Cerebellar nuclear complex (tissue), 1 donor: ENCODE results near the gene L3MBTL1.
A peak's percentile ranks its signal among the peaks of the same experiment; 100 is the strongest.

Experiments
- DNase-seq, 2 experiments: peaks; one replicate each; lab custom pipeline; 2025; lab: John Stamatoyannopoulos, UW

L3MBTL1 gene

DNA sequence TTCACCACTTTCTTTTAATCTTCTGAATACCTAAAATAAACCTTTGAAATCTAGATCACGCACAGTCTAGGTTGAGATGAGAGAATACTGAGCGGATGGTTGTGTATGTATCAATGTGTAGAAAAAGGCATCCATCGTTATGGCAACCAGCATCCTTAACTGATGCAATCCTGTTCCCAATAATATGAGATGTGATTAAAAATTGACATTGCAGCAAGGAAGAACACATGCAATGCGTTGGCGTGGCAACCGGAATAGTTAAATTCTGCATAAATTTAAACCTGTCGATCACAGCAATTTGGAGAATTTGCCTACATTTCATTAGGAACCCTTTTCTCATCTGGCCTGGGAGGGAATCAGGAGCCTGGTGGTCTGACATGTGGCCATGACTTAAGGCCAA, 1.3 kb upstream of the L3MBTL1 start:
- DNase-seq: no peak

DNA sequence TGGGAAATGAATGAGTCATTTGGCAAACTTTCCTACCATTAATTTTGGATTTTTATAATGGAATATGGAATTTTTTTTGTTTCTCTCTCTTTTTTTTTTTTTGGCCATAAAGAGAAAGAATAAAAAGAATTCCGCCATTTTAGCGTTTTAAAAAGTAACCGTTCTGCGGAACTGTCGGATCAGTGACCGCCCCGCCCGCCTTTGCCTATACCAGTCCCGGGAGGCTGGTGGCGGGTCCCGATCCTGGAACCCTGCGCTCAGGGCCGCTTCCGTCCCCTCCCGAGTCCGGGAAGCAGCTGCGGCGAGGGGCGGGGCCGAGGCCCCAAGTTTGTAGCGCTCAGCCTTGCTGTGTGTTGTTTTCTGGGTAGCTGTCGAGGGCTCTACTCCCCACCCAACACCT, 609 bp downstream of the L3MBTL1 start:
- DNase-seq: no peak

DNA sequence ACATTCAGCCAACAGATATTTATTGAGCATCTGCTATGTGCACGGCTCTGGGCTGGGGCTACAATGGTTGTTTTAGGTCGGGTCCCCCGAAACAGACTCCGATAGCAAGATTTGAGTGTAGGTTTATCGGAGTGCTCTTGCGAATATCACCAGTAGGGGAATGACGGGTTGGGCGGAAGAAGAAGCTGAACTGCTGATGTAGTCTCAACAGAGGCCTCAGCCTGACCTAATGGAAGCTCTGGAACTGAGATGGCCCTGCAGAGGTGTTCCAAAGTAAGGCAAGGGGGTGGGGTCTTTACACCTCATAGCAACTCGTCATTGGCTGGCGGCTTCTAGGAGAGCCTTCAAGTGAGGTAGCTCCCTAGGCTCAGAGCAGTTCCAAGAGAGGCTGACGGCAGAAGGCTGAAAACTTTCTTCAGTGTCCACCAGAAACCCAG, 1.1 kb downstream of the L3MBTL1 start:
- DNase-seq: no peak

DNA sequence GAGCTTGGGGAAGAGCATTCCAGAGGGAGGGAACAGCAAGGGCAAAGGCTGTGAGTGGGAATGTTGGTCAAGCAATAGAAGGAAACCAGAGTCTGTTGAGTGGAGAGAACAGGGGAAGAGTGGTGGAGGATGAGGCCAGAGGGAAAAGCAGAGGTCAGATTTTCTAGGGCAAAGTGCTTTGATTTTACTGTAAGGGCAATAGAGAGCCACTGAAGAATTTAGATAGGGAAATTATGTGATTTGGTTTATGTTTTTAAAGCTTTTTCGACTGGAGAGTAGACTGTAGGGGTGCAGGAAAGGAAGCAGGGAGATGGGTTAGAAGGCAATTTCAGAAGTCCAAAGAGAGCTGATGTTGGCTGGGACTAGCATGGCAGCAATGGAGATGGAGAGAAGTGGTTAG, 4.4 kb downstream of the L3MBTL1 start:
- DNase-seq: no peak

DNA sequence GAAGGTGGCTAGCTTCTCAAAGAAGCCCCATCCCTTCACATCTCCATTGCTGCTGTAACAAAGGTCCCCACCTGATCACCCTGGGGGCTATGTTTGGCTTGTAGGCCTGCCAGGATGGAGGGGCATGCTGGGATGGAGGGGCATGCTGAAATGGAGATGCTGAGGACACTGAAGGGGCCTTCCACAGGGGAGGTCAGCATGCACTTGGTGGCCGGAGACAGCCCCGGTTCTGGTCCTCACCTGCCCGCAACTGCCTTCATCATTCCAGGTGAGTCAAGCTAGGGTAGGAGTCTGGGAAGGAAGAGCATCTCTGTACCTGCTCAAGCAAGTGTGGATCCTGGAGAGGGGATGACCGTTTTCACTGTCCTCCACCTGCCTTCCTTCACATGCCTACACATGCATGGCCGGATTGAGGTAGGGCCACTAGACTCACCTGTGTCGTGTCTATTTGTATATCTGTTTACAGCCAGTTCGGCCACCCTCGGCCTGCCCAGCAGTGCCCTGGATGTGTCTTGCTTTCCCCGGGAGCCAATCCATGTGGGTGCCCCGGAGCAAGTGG, 6.0 kb downstream of the L3MBTL1 start:
- DNase-seq: no peak

DNA sequence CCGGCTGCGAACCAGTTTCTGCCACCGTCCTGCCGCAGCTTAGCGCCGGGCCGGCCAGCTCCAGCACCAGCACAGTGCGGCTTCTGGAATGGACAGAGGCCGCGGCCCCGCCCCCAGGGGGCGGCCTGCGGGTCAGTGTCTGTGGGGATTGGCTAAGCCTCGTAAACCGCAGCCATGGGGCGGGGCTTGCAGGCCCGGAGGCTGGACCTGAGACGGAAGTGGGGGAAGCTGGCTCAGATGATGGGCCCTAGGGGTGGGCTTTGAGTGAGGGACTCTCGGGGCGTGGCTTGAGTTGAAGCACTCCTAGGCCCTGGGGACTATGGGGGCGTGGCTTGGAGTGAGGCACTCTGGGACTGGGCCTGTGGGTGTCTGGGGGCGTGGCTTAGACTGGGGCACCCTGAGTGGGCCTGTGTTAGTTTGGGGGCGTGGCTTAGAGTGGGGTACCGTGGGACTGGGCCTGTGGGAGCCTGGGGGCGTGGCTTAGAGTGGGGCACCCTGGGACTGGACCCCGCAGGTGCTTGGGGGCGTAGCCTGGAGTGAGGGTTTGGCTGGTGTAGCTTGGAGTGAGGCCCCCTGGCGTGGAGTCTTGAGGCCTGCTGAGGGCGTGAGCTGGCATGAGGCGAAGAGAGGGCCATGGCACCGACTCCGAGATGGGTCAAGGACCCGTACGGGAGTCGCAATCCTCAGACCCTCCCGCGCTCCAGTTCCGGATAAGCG, 6.6 kb downstream of the L3MBTL1 start:
- DNase-seq: peak; percentile 86

DNA sequence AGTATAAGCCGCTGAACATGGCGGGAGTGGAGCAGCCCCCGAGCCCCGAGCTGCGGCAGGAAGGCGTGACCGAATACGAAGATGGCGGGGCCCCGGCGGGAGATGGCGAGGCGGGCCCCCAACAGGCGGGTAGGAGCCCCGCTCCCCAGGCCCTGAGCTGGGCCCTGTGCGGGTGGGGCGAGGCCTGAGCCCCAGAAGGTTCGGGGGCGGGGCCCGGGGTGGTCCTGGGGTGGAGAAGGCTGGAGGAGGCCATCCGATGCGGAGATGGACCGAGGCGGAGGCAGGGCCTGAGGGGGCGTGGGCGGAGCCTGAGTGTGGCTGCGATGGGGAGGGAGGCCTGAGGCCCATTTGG, 7.1 kb downstream of the L3MBTL1 start:
- no peak for DNase-seq

DNA sequence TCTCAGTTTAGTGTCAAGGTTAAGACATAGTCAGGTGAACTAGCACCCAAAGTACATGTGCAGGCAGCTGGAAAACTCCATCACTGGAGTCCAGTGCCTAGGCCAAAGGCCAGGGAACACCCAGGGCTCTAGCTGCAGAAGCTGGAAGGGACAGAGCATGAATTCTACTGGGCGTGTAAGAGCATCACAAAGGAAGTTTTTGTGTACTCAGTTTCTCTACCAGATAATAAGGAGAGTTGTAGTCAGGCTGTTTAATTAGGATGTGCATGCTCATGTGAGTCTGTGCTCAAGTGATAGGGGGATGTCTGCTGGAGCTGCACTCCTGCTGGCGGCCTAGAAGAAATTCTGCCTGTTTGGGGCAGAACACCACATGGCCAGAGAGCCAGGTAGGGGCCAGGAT, 8.1 kb downstream of the L3MBTL1 start:
- no peak for DNase-seq

DNA sequence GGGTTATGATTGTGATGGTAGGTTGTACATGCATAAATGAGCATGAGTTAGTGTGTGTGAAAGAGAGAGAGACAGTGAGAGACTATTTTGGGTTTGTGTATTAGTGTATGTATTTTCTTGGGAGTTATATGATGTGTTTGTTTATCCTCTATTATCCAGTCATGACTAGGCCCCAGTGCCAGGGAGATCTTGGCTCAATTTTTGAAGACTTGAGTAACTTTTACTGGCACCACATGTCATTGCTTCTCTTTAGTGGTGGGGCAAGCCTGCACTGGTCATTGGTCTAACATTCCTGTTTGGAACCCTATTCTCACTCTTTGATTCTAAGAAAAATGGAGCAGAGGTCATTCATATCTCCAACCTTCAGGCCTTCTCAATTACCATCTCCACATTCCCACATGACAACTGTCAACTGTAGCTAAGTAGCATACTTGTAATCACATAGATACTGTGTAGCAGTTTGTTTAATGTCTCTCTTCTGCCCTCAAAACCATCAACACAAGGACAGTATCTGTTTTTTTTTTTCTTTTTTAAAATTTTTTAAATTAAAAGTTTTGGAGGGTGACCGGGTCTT, 8.8 kb downstream of the L3MBTL1 start:
- no peak for DNase-seq

DNA sequence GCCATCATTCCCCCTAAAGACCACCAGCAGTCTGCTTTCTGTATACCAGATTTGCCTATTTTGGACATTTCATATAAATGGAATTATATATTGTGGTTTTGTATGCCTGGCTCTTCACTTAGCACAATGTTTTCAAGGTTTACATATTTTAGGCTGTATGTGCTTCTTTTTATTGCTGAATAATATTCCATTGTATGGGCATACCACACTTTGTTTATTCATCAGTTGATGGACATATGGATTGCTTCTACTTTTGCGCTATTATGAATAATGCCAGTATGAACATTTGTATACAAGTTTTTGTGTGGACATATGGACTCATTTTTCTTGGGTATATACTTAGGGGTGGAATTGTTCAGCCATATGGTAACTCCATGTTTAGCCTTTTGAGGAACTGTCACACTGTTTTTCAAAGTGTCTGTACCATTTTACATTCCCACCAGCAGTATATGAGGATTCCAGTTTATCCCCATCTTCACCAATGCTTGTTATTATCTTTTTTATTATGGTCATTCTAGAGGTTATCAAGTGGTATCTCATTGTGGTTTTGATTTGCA, 12.7 kb downstream of the L3MBTL1 start:
- DNase-seq: no peak

DNA sequence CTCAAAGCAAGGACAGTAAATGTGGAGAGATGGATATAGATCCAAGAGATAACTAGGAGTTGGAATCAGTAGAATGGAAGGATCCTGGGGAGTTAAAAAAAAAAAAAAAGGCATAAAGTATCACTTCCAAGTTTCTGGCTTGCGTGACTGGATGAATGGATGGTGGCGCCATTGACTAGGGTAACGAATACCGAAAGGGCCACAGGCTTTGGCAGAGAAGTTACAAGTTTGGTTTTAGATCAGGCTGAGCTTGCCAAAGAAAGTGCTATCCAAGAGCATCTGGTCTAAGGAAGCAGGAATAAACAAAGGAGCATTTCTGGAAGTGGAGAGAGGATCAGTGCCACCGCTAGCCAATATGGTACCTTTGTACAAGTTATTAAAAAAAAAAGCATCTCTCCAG, 17.5 kb downstream of the L3MBTL1 start:
- DNase-seq: no peak

DNA sequence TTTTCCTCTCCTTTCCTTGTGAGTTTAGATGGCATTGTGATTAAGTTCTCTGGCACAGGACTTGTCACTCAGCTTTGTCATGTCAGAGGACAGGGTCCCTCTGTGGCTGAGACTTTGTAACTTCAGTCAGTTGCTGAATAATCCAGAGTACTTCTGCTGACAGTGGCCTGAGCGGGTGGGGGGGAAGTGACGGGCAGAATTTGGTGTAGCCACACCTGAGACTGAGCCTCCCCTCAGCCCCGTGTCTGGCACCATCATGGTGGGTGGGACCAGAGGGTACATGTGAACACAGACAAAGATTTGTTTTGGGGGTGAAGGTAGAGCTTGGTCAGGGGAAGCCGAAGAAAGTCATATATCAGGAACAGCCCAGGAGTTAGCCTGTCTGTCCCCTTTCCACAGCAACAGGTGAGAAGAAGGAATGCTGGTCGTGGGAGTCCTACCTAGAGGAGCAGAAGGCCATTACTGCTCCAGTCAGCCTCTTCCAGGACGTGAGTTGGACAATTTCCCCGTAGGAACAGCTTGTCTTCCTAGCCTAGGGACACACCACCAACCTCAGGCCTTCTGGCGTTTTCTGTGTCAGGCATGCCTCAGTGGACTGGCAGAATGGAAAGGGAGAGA, 20.9 kb downstream of the L3MBTL1 start:
- no peak for DNase-seq

DNA sequence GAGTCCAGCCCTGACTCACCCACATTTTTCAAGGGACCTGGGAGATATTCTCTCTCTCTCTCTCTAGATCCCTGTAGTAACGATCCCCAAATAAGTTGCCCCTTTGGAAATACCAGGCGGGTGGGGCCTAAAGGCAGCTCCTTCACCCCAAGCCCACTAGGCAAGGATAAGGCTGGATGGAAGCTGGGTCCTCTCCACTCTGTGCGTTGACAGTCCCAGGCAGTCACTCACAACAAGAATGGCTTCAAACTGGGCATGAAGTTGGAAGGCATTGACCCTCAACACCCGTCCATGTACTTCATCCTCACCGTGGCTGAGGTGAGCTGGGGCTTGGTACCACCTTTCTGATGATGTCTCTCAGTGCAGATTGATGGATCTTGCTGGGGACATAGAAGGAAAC, 21.6 kb downstream of the L3MBTL1 start:
- DNase-seq: no peak

DNA sequence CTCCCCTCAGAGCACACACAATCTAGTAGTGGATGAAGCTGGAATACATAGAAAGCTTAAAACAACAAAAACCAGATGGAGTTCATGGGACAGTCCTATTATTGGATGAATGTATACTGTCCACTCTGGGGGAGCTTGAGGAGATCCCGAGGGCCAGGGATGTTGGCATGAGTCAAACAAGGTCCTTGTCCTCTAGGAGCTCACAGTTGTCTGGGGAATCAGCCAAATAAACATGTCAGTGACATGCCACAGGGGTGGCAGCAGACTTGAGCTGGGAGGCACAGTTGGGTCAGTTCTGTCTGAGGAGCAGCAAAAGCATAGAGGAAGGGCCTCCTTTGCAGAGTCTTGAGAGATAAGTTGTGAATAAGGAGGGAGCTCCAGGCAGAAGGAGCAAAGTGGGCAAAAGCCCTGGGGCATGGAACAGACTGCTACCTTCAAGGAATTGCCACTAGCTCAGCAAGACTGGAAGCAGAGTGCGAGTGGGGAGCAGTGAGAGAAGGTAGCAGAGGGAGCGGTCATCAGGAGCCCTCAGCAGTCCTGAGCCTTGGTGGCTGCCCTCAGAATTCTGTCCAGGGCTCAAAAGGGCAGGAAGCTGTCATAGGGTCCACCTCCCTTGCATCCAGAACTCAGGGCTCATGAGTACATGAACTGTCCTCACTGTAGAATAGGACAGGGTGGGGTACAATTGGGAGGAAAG, 22.1 kb downstream of the L3MBTL1 start:
- no peak for DNase-seq

DNA sequence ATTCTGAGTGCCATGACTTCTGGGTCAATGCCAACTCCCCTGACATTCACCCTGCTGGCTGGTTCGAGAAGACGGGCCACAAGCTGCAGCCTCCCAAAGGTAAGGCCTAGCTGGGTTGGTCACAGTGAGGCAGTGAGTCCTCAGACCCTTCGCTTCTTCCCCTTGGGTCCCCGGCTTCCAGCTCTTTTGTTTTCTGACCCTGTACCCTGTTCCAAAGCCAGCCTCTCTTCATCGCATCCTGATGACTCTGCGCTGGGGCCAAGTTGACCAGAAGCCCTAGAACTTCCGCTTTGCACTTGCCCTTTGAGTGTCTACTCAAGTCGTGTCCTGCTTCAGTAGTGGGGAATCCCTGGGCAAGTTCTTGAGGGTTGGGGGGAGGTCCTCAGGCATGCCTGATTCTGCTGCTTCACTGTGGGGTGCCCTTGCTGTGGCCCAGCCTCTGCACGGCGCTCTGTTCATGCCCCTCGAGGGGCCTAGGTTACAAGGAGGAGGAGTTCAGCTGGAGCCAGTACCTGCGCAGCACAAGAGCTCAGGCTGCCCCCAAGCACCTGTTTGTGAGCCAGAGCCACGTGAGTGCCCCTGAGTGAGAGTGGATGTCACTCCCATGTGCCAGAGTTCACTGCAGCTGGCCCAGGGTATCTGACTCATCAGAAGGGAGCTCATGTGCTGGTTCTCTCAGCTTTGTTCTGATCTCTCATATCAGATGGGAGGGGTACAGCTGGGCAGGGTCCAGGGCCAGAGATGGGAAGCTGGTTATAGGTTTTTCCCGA, 23.0 kb downstream of the L3MBTL1 start:
- no peak for DNase-seq

DNA sequence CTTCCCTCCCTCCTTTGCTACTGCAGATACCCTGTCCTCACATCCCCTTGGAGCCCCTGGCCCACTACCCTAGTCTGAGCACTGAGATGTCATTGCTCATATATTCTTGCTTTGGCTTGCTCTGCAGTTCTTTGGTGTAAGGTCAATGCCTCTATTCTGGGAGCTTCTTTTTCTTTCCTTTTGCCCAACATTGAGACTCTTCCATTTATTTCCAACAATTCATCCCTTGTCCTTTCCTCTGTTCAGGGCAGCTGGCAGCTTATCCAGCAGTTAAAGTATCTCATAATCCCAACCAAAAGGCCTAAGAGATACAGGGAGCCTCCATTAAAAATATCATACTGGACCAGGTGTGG, 23.6 kb downstream of the L3MBTL1 start:
- DNase-seq: no peak

DNA sequence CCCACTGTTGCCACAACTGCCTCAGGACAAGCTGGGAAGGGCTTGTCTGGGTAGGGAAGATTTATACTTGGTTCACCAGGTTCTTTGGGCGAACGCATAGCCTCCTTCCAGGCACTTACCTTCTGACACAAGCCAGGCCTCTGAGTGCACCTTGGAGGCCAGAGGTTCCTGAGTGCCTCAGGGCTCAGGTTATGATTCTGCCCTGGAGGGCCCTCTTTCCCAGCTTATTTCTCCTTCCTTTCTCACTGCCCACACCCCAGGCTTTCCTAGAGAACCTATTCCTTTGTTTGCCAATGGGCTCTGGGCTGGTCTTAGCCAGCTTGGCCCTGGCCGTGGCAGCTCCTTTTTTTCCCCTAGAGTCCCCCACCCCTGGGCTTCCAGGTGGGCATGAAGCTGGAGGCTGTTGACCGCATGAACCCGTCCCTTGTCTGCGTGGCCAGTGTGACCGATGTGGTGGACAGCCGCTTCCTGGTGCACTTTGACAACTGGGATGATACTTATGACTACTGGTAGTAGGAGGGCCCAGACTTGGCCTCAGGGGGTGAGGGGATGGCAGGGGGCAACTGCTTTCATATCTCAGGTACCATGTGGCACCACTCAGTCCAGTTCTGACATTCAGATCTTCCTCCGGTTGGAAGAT, 25.0 kb downstream of the L3MBTL1 start:
- DNase-seq: no peak

DNA sequence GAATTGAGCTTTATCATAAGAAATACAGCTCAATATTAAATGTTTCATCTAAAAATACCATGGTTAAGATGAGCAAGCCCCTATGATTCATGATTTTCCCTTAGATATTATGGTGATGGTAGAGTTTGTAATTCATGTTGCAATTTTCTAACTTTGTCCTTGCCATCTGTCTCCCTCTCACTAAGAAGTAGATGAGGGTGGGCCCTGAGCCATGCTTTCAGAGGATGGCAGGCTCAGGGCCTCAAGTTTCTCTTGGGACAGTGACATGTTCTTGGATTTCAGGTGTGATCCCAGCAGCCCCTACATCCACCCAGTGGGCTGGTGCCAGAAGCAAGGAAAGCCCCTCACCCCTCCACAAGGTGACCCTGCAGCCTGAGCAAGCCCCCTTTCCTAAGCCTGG, 25.6 kb downstream of the L3MBTL1 start:
- no peak for DNase-seq

DNA sequence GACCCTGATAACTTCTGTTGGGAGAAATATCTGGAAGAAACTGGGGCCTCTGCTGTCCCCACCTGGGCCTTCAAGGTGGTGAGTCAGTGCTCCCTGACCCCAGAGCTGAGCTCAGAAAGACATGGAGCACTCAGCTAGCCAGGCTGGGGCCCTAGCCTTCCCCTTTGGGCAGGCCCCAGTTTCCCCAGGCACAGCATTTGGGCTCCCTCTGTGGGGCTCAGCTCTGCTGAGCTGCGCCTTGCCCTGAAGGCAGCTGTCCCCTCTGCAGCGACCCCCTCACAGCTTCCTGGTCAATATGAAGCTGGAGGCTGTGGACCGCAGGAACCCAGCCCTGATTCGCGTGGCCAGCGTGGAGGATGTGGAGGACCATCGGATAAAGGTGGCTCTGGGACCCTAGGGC, 26.5 kb downstream of the L3MBTL1 start:
- DNase-seq: no peak

DNA sequence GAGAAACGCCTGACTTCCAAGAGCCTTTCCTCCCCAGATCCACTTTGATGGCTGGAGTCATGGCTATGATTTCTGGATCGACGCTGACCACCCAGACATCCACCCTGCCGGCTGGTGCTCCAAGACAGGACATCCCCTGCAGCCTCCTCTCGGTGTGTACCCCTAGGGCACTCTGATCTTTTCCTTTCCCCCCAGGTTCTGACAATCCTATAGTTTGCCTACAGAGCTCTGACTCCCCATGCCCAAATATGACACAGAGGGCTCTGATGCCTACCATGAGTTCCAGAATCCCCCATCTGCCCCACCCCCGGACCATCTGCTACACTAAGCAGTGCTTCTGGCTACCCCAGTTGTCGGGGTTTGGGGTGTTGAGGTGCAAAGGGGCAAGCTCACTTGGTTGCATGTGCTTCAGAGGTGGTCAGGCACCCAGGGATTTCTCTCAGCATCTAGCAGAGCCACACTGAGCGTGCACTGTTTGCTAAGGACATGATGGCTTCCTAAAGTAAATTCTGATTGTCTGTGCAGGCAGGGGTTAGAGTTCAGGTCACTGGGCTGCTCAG, 27.4 kb downstream of the L3MBTL1 start:
- no peak for DNase-seq
